Natural killer cell (primary cell): Measurements from ENCODE around the gene ADGRB3. TPM values are rescaled to one million over a fixed set of nuclear protein-coding genes. Genes with fewer than 3 reads are reported as not detected.

ENCODE experiments used
- ATAC-seq, 3 donors: fragments of 150-1000 bp in 2 of 3; fragments of 200-7000 bp in 1 of 3; cut with Tn5 transposase; 1 replicate in 1 of 3; 2 replicates in 2 of 3; pipeline ENCODE4 v1.10.0; 2021; ENCODE audit warnings: mild to moderate bottlenecking in 2 of 3, moderate library complexity in 2 of 3
- DNase-seq, 2 donors: peaks; one replicate each; pipeline versions ENCODE4 v3.0.0 to v3.0.0-alpha.2; 2013 to 2021; ENCODE audit warnings: mixed read lengths in 1 of 2
- H3K27ac ChIP-seq: one replicate; pipeline ENCODE4 v1.5.1; 2013; ENCODE audit warnings: mild to moderate bottlenecking, low read length
- H3K27me3 ChIP-seq: one replicate; pipeline ENCODE4 v1.6.1; 2013; ENCODE audit warnings: low read length; ENCODE audit not compliant: control insufficient read depth, insufficient read depth
- H3K36me3 ChIP-seq: one replicate; pipeline ENCODE4 v1.6.1; 2013; ENCODE audit warnings: low read length; ENCODE audit not compliant: control insufficient read depth, insufficient read depth
- H3K4me1 ChIP-seq: one replicate; pipeline ENCODE4 v1.6.1; 2013; ENCODE audit warnings: low read length; ENCODE audit not compliant: control insufficient read depth, insufficient read depth
- H3K4me3 ChIP-seq: one replicate; pipeline ENCODE4 v1.5.1; 2013; ENCODE audit warnings: low read length
- H3K9me3 ChIP-seq: one replicate; pipeline ENCODE4 v1.6.1; 2013; ENCODE audit warnings: low read length; ENCODE audit not compliant: control insufficient read depth, insufficient read depth
- H3K27ac Mint-ChIP-seq, 2 donors: one replicate each; pipeline ENCODE4 v1.8.0; 2022; ENCODE audit warnings: mild to moderate bottlenecking in 2 of 2, mixed read lengths in 2 of 2, moderate library complexity in 1 of 2
- H3K27me3 Mint-ChIP-seq, 2 donors: one replicate each; pipeline ENCODE4 v1.8.0; 2022; ENCODE audit warnings: low read depth in 2 of 2, mixed read lengths in 2 of 2
- H3K36me3 Mint-ChIP-seq: one replicate; pipeline ENCODE4 v1.8.0; 2022; ENCODE audit warnings: mixed read lengths
- H3K4me1 Mint-ChIP-seq, 2 donors: one replicate each; pipeline ENCODE4 v1.8.0; 2022; ENCODE audit warnings: mixed read lengths in 2 of 2
- H3K4me3 Mint-ChIP-seq: one replicate; pipeline ENCODE4 v1.8.0; 2022; ENCODE audit warnings: mild to moderate bottlenecking, moderate library complexity, mixed read lengths
- H3K9me3 Mint-ChIP-seq, 2 donors: one replicate each; pipeline ENCODE4 v1.8.0; 2022; ENCODE audit warnings: mixed read lengths in 2 of 2
- CTCF ChIP-seq: fragments of 200-600 bp; IDR thresholded peaks from one replicate; pipeline ENCODE4 v1.8.0; 2022; ENCODE audit warnings: antibody characterized with exemption
- WGBS: methylation state at CpG from one replicate; pipeline ENCODE4 v1.1.7; 2013; ENCODE audit warnings: missing lambda C conversion rate; ENCODE audit not compliant: insufficient coverage; 5-methylcytosine and 5-hydroxymethylcytosine counted together
- intact Hi-C: fragments of 100-400 bp; cut with micrococcal nuclease; formaldehyde crosslinking; loops from one replicate; pipeline ENCODE4 v1.14.2; 2022
- total RNA-seq, 4 donors: library from RNA; stranded (reverse); fragments of 120-200 nt in 1 of 4; gene quantifications; one replicate each; pipeline versions ENCODE4 v1.2.3 to v1.2.4, GENCODE V29; 2013 to 2022

ADGRB3 gene
- total RNA-seq, 3 donors from 2014 or later (not counting 1 experiment from before 2014, with no cell fraction given): not detected

DNA sequence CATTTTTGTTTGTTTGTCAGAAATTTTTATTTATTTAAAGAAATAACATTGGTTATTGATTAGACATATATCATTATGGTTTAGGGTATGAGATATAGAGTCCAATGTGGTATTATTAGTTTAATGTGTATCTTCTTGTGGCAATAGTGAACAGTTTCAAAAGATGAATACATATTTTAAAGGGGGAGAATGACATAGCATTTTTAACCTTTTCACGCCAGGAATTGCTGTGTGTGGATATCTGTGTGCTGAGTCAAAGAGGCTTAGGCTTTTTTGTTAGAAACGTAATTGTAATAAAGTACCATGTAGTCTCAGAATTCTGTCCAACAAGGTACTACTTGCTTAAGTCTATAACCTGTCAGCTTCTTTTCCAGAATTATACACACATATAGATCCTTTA is 451.6 kb downstream of the ADGRB3 start:
- 59% methylated on average over 2 of the region's 2 CpGs for WGBS
- H3K27ac ChIP-seq: no peak overlapping the region
- no peaks in the 10 kb centered on the region for H3K27me3 ChIP-seq
- no peak for ATAC-seq
- Mint-ChIP-seq H3K4me3 (no peak overlapping the region), H3K4me1 (no peaks in the 10 kb centered on the region), H3K9me3 (peaks cover 7 to 8% of the 10 kb centered on the region in 2 donors), H3K36me3 (no peaks in the 10 kb centered on the region), H3K27ac (no peak overlapping the region), H3K27me3 (no peaks in the 10 kb centered on the region)
- no peaks in the 10 kb centered on the region for H3K4me1 ChIP-seq
- intact Hi-C loops: no loop called here
- DNase-seq: no peak
- no peak overlapping the region for H3K4me3 ChIP-seq
- H3K36me3 ChIP-seq: no peaks in the 10 kb centered on the region
- H3K9me3 ChIP-seq: no peaks in the 10 kb centered on the region
- TF ChIP-seq CTCF: no peak

GRCh38 chr6:69089539-69089938 is 454.5 kb downstream of the ADGRB3 start:
- Histone ChIP-seq H3K27me3 (no peaks in the 10 kb centered on the region), H3K9me3 (no peaks in the 10 kb centered on the region), H3K36me3 (no peaks in the 10 kb centered on the region), H3K4me3 (no peak overlapping the region), H3K27ac (no peak overlapping the region), H3K4me1 (no peaks in the 10 kb centered on the region)
- WGBS: 67% methylated on average over 1 of the region's 1 CpG
- H3K27me3 Mint-ChIP-seq: no peaks in the 10 kb centered on the region
- intact Hi-C loops: no loop called here
- H3K4me1 Mint-ChIP-seq: no peaks in the 10 kb centered on the region
- no peak for TF ChIP-seq CTCF
- DNase-seq (no peak), ATAC-seq (no peak)
- H3K36me3 Mint-ChIP-seq: no peaks in the 10 kb centered on the region
- H3K9me3 Mint-ChIP-seq: peaks cover 16% of the 10 kb centered on the region in 2 donors
- H3K4me3 Mint-ChIP-seq: no peak overlapping the region
- no peak overlapping the region for H3K27ac Mint-ChIP-seq

GRCh38 chr6:69090132-69090531 is 455.1 kb downstream of the ADGRB3 start:
- WGBS: 100% methylated on average over 1 of the region's 1 CpG
- no peak for TF ChIP-seq CTCF

DNA sequence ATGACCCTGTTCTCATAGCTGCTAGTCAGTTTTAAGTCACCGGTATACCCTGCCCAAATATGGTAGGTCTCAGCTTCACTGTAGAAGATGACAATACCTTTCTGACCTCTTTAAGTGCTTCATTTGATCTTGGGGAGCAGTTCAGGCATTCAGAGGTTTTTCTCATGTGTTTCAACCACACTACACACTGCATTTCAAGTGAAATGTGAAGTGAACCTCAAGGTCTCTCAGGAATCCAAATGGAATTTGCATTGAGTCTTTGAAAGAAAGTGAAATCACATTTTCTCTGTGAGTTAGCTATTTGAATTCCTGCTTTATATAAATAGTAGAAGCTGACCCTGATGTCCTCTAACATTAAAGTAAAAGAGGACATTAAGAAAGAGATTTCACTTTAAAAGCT is 461.6 kb downstream of the ADGRB3 start:
- Histone ChIP-seq H3K27me3 (no peaks in the 10 kb centered on the region), H3K4me1 (no peaks in the 10 kb centered on the region), H3K9me3 (no peaks in the 10 kb centered on the region), H3K36me3 (no peaks in the 10 kb centered on the region), H3K27ac (no peak overlapping the region), H3K4me3 (no peak overlapping the region)
- peaks cover 12 to 20% of the 10 kb centered on the region in 2 donors for H3K9me3 Mint-ChIP-seq
- no peaks in the 10 kb centered on the region for H3K4me1 Mint-ChIP-seq
- ATAC-seq: no peak
- DNase-seq: no peak
- intact Hi-C loops: no loop called here
- WGBS: 96% methylated on average over 1 of the region's 1 CpG
- no peak for TF ChIP-seq CTCF
- H3K27me3 Mint-ChIP-seq: no peaks in the 10 kb centered on the region
- H3K4me3 Mint-ChIP-seq: no peak overlapping the region
- no peaks in the 10 kb centered on the region for H3K36me3 Mint-ChIP-seq
- no peak overlapping the region for H3K27ac Mint-ChIP-seq

More at GRCh38 chr6:69090132-69090531, 455.1 kb downstream of the ADGRB3 start:
- Histone ChIP-seq H3K4me3 (no peak overlapping the region), H3K9me3 (no peaks in the 10 kb centered on the region), H3K27ac (no peak overlapping the region), H3K27me3 (no peaks in the 10 kb centered on the region), H3K36me3 (no peaks in the 10 kb centered on the region), H3K4me1 (no peaks in the 10 kb centered on the region)
- no peaks in the 10 kb centered on the region for H3K27me3 Mint-ChIP-seq
- no peak for ATAC-seq
- no peaks in the 10 kb centered on the region for H3K4me1 Mint-ChIP-seq
- H3K4me3 Mint-ChIP-seq: no peak overlapping the region
- intact Hi-C loops: no loop called here
- no peaks in the 10 kb centered on the region for H3K36me3 Mint-ChIP-seq
- DNase-seq: no peak
- no peak overlapping the region for H3K27ac Mint-ChIP-seq
- H3K9me3 Mint-ChIP-seq: peaks cover 16% of the 10 kb centered on the region in 2 donors
